Mesenchymal stem cell (in vitro differentiated cells and primary cell): ENCODE measurements around the gene MPDU1.
A peak's percentile ranks its signal among the peaks of the same experiment; 100 is the strongest.
"Not testable (repeated sequence)": the region's sequence is repeated elsewhere in the genome, so short reads cannot be mapped to it uniquely, and the experiment has no call there.

Source experiments
- DNase-seq: peaks from one replicate; pipeline ENCODE4 v3.0.0-alpha.2; 2013
- H2AFZ ChIP-seq: one replicate; pipeline ENCODE4 v1.6.1; 2013; ENCODE audit warnings: low read depth, mild to moderate bottlenecking, control low read depth, inconsistent platforms, low read length, moderate library complexity
- H2AK5ac ChIP-seq: 2 replicates; pipeline ENCODE4 v1.6.1; 2013; ENCODE audit warnings: low read length, moderate library complexity, mild to moderate bottlenecking, inconsistent platforms; ENCODE audit not compliant: severe bottlenecking
- H2BK120ac ChIP-seq: one replicate; pipeline ENCODE4 v1.6.1; 2013; ENCODE audit warnings: low read depth, mild to moderate bottlenecking, inconsistent platforms, low read length, moderate library complexity
- H2BK12ac ChIP-seq, 2 experiments: one replicate each; pipeline ENCODE4 v1.6.1; 2013; ENCODE audit warnings: inconsistent platforms in 2 of 2, low read length in 2 of 2, mild to moderate bottlenecking in 2 of 2, moderate library complexity in 2 of 2, control low read depth in 1 of 2
- H2BK15ac ChIP-seq: one replicate; pipeline ENCODE4 v1.6.1; 2013; ENCODE audit warnings: mild to moderate bottlenecking, low read depth, inconsistent platforms; ENCODE audit not compliant: poor library complexity, severe bottlenecking
- H2BK5ac ChIP-seq: 2 replicates; pipeline ENCODE4 v1.6.1; 2013; ENCODE audit warnings: low read depth, mild to moderate bottlenecking, low read length, control low read depth, inconsistent platforms; ENCODE audit not compliant: poor library complexity, severe bottlenecking
- H3K14ac ChIP-seq, 2 experiments: one replicate each; pipeline ENCODE4 v1.6.1; 2013; ENCODE audit warnings: inconsistent platforms in 2 of 2, low read length in 2 of 2, control low read depth in 1 of 2, mild to moderate bottlenecking in 1 of 2, moderate library complexity in 1 of 2
- H3K18ac ChIP-seq, 2 experiments: one replicate each; pipeline ENCODE4 v1.6.1; 2013; ENCODE audit warnings: inconsistent platforms in 2 of 2, low read length in 2 of 2, control low read depth in 1 of 2, low read depth in 1 of 2, mild to moderate bottlenecking in 1 of 2
- H3K23ac ChIP-seq, 2 experiments: one replicate each; pipeline ENCODE4 v1.6.1; 2013; ENCODE audit warnings: inconsistent platforms in 2 of 2, low read length in 2 of 2, mild to moderate bottlenecking in 2 of 2, moderate library complexity in 2 of 2, control low read depth in 1 of 2
- H3K27ac ChIP-seq: 2 replicates; pipeline ENCODE4 v1.5.1; 2013; ENCODE audit warnings: mild to moderate bottlenecking, moderate library complexity, low read length, control low read depth, inconsistent platforms; ENCODE audit not compliant: poor library complexity, severe bottlenecking
- H3K27me3 ChIP-seq, 2 experiments: 2 replicates each; pipeline versions ENCODE4 v1.6.1 to v1.7.0; 2013; ENCODE audit warnings: low read length in 2 of 2, mild to moderate bottlenecking in 2 of 2, moderate library complexity in 2 of 2, control low read depth in 1 of 2, inconsistent platforms in 1 of 2; ENCODE audit not compliant: control insufficient read depth in 1 of 2, insufficient read depth in 1 of 2
- H3K36me3 ChIP-seq, 2 experiments: 2 replicates each; pipeline versions ENCODE4 v1.6.1 to v1.7.0; 2013; ENCODE audit warnings: low read length in 2 of 2, control low read depth in 1 of 2, inconsistent platforms in 1 of 2, low read depth in 1 of 2, mild to moderate bottlenecking in 1 of 2; ENCODE audit not compliant: insufficient read depth in 2 of 2, control insufficient read depth in 1 of 2
- H3K4ac ChIP-seq, 2 experiments: one replicate each; pipeline ENCODE4 v1.6.1; 2013; ENCODE audit warnings: inconsistent platforms in 2 of 2, low read length in 2 of 2, mild to moderate bottlenecking in 2 of 2, moderate library complexity in 2 of 2, control low read depth in 1 of 2, low read depth in 1 of 2
- H3K4me1 ChIP-seq: 2 replicates; pipeline ENCODE4 v1.6.1; 2013; ENCODE audit warnings: low read depth, low read length, control low read depth; ENCODE audit not compliant: control insufficient read depth, insufficient read depth
- H3K4me2 ChIP-seq: 2 replicates; pipeline ENCODE4 v1.6.1; 2013; ENCODE audit warnings: low read length, mild to moderate bottlenecking, inconsistent platforms; ENCODE audit not compliant: poor library complexity, severe bottlenecking
- H3K4me3 ChIP-seq, 2 experiments: 2 replicates each; pipeline versions ENCODE4 v1.5.1 to v1.7.0; 2013; ENCODE audit warnings: low read length in 2 of 2, mild to moderate bottlenecking in 2 of 2, control low read depth in 1 of 2, low read depth in 1 of 2; ENCODE audit not compliant: insufficient read depth in 1 of 2
- H3K79me1 ChIP-seq: replicated peaks from 2 replicates; pipeline ENCODE4 v1.6.1; 2013; ENCODE audit warnings: mild to moderate bottlenecking, control low read depth, low read length, inconsistent platforms; ENCODE audit not compliant: poor library complexity, severe bottlenecking
- H3K9ac ChIP-seq: 2 replicates; pipeline ENCODE4 v1.7.0; 2013; ENCODE audit warnings: mild to moderate bottlenecking, low read length, moderate library complexity
- H3K9me3 ChIP-seq: 2 replicates; pipeline ENCODE4 v1.7.0; 2013; ENCODE audit warnings: mild to moderate bottlenecking, low read length; ENCODE audit not compliant: control insufficient read depth
- H4K8ac ChIP-seq: one replicate; pipeline ENCODE4 v1.6.1; 2013; ENCODE audit warnings: inconsistent platforms, mild to moderate bottlenecking, low read length, moderate library complexity
- H4K91ac ChIP-seq: one replicate; pipeline ENCODE4 v1.6.1; 2013; ENCODE audit warnings: mild to moderate bottlenecking, low read length, inconsistent platforms
- WGBS: methylation state at CpG from one replicate; pipeline ENCODE4 v1.1.7; 2013; ENCODE audit warnings: mixed read lengths; 5-methylcytosine and 5-hydroxymethylcytosine counted together

The MPDU1 gene

DNA sequence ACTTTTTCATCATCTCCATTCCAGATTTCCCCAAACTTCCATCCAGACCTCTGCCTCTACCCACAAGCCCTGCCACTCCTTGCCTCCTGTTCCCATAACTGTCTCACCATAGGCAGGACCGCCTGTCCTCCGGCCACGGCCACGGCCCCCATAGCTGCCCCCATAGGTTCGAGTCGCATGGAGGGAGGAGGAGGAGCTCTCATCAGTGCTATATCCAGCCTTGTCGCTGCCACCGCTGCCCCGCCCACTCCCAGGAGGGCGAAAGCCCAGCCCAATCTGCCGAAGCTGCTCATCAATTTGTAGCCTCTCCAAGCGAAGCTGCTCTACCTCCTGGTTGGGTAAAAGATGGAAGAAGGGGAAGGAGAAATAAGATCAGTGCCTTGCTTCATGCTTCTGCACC is 9.6 kb downstream of the MPDU1 start:
- H3K18ac ChIP-seq = no peak overlapping the region
- H3K27ac ChIP-seq = no peak overlapping the region
- H2BK12ac ChIP-seq = no peak overlapping the region
- H3K14ac ChIP-seq = no peak overlapping the region
- no peak overlapping the region for H4K8ac ChIP-seq
- H3K23ac ChIP-seq = no peak overlapping the region
- H3K4me1 ChIP-seq = peaks cover 33% of the 10 kb centered on the region
- H3K9me3 ChIP-seq = no peaks in the 10 kb centered on the region
- no peak overlapping the region for H2AFZ ChIP-seq
- no peak overlapping the region for H2AK5ac ChIP-seq
- no peak overlapping the region for H2BK120ac ChIP-seq
- no peak overlapping the region for H4K91ac ChIP-seq
- H3K4me3 ChIP-seq = no peak overlapping the region
- peaks cover 71 to 80% of the 10 kb centered on the region in 2 experiments for H3K36me3 ChIP-seq
- peaks cover 36% of the 10 kb centered on the region for H3K79me1 ChIP-seq
- H3K27me3 ChIP-seq = no peaks in the 10 kb centered on the region
- H2BK5ac ChIP-seq = no peak overlapping the region
- no peak for DNase-seq
- WGBS = 95% methylated on average over 12 of the region's 12 CpGs
- H3K4me2 ChIP-seq = no peak overlapping the region
- no peak overlapping the region for H3K4ac ChIP-seq
- H2BK15ac ChIP-seq = no peak overlapping the region
- H3K9ac ChIP-seq = peak overlapping the region; percentile 38

DNA sequence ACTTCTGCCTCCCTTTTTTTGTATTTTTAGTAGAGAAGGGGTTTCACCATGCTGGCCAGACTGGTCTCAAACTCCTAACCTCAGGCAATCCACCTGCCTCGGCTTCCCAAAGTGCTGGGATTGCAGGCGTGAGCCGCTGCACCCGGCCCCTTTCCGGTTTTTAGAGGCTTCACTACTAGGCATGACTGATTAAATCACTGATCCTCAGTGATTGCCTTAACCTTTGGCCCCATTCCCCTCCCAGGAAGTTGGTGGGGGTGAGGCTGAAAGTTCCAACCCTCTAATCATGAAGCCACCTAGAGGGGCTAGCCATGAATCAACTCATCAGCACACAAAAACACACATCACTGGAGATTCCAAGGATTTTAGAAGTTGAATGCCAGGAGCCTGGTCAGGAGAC is 13.9 kb downstream of the MPDU1 start:
- not testable (repeated sequence) for H3K4me2 ChIP-seq, H3K27me3 ChIP-seq, H3K23ac ChIP-seq, H2AFZ ChIP-seq, H2BK15ac ChIP-seq, H3K4me1 ChIP-seq, H3K14ac ChIP-seq, H3K9ac ChIP-seq, H4K91ac ChIP-seq, H3K4me3 ChIP-seq, H3K4ac ChIP-seq, DNase-seq, H3K9me3 ChIP-seq, H3K18ac ChIP-seq, H2BK5ac ChIP-seq, H2AK5ac ChIP-seq, H2BK120ac ChIP-seq, H4K8ac ChIP-seq, H3K27ac ChIP-seq, H2BK12ac ChIP-seq
- WGBS = 100% methylated on average over 1 of the region's 5 CpGs
- Histone ChIP-seq H3K79me1 (peaks cover 36% of the 10 kb centered on the region), H3K36me3 (peaks cover 77 to 85% of the 10 kb centered on the region in 2 experiments)

DNA sequence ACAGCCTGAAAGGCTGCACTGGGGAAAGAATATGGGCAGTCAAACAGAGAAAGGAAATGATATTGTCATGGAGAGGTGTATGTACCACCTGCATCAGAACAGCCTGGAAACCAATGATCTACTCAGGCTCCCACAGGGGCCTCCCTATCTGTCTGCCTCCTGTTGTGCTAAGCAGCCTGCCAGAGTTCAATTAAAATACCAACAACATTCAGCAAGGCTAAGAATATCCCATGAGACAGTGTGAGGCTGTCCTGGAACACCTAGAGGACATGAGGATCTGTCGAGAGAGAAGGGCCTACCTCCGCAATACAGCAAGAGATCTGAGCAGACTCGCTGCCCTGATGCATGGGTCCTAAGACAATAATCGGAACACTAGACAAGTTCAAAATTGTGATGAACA is 22.6 kb downstream of the MPDU1 start:
- Histone ChIP-seq H3K27me3 (no peaks in the 10 kb centered on the region), H3K27ac (no peak overlapping the region), H3K4me1 (peaks cover 1% of the 10 kb centered on the region), H2BK120ac (no peak overlapping the region), H2BK5ac (no peak overlapping the region), H3K14ac (no peak overlapping the region), H4K91ac (no peak overlapping the region), H2BK12ac (no peak overlapping the region), H3K9ac (no peak overlapping the region), H2AK5ac (no peak overlapping the region), H3K4me3 (no peak overlapping the region), H3K4me2 (no peak overlapping the region), H3K79me1 (peaks cover 24% of the 10 kb centered on the region), H3K4ac (no peak overlapping the region), H3K23ac (no peak overlapping the region), H3K36me3 (peaks cover 34 to 63% of the 10 kb centered on the region in 2 experiments), H2BK15ac (no peak overlapping the region), H3K9me3 (no peaks in the 10 kb centered on the region), H3K18ac (no peak overlapping the region), H2AFZ (no peak overlapping the region), H4K8ac (no peak overlapping the region)
- WGBS = 100% methylated on average over 4 of the region's 4 CpGs
- DNase-seq = no peak

DNA sequence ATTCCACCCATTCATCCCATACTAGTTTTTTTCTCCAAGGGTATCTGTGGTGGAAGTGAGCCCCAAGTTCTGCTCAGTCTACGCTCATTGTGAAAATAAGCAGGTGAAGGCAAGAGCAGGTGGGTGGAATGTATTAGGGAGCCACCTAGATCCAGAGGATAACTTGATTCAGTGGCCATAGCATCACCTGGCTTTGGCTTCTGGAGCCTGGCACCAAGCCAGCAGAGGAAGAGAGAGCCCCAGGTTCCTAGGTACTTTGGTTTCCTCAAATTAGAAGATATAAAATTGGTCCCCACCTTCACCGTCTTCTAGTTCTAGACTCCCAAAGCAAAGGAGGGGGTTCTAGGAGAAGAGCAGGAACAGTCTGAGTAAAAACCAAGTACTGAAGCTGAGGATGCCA is 27.0 kb downstream of the MPDU1 start:
- H3K23ac ChIP-seq = no peak overlapping the region
- H3K27ac ChIP-seq = no peak overlapping the region
- H2BK12ac ChIP-seq = no peak overlapping the region
- H3K4me1 ChIP-seq = peaks cover 3% of the 10 kb centered on the region
- H3K9ac ChIP-seq = no peak overlapping the region
- no peak overlapping the region for H3K18ac ChIP-seq
- no peaks in the 10 kb centered on the region for H3K27me3 ChIP-seq
- peaks cover 6% of the 10 kb centered on the region for H3K79me1 ChIP-seq
- H4K8ac ChIP-seq = no peak overlapping the region
- H3K4me3 ChIP-seq = no peak overlapping the region
- peaks cover 3 to 37% of the 10 kb centered on the region in 2 experiments for H3K36me3 ChIP-seq
- no peak overlapping the region for H2AFZ ChIP-seq
- DNase-seq = no peak
- WGBS = 100% methylated on average over 2 of the region's 2 CpGs
- H3K9me3 ChIP-seq = no peaks in the 10 kb centered on the region
- no peak overlapping the region for H4K91ac ChIP-seq
- no peak overlapping the region for H3K4ac ChIP-seq
- H3K4me2 ChIP-seq = no peak overlapping the region
- no peak overlapping the region for H2BK120ac ChIP-seq
- no peak overlapping the region for H2AK5ac ChIP-seq
- no peak overlapping the region for H2BK5ac ChIP-seq
- H3K14ac ChIP-seq = no peak overlapping the region
- H2BK15ac ChIP-seq = no peak overlapping the region
